HepG2 (cell line): Measurements from ENCODE around the gene MXRA7. TPM values are rescaled to one million over a fixed set of nuclear protein-coding genes. Genes with fewer than 3 reads are reported as not detected.
A peak's percentile ranks its signal among the peaks of the same experiment; 100 is the strongest.

Source experiments
- ATAC-seq: fragments of 200-7000 bp; cut with Tn5 transposase; 3 replicates; pipeline ENCODE4 v1.9.1; 2020; ENCODE audit warnings: mild to moderate bottlenecking, moderate library complexity
- BruUV-seq: library from RNA; stranded (reverse); fragments of 400-500 nt; replicated peaks from 2 replicates; lab custom pipeline; 2021; lab: Mats Ljungman, UMichigan
- CTCF ChIA-PET: fragments of 300-600 bp; formaldehyde crosslinking; extraction: SDS; loops from one replicate; lab custom pipeline; 2021; ENCODE audit warnings: low total read pairs, inconsistent platforms, low intra/inter-chr PET ratio; lab: Yijun Ruan, JAX
- POLR2A ChIA-PET: fragments of 350-600 bp; sonication (Branson Sonifier 250); formaldehyde crosslinking; loops from one replicate; lab custom pipeline; 2020; ENCODE audit warnings: antibody characterized with exemption, inconsistent platforms; lab: Yijun Ruan, JAX
- DNase-seq: peaks from one replicate; pipeline ENCODE4 v3.0.0-alpha.2; 2015; ENCODE audit warnings: low spot score
- FAIRE-seq: peaks from 3 replicates; lab custom pipeline; 2011; peaks lifted over from hg19 to GRCh38; lab: Jason Lieb, UNC
- H2AFZ ChIP-seq: one replicate; pipeline ENCODE4 v1.6.1; 2011; ENCODE audit warnings: low read length, inconsistent platforms
- H3K27ac ChIP-seq: fragments of 300-600 bp; 3 replicates; pipeline ENCODE4 v1.8.0; 2011; ENCODE audit warnings: mixed run types, mild to moderate bottlenecking, mixed read lengths, low read length, inconsistent platforms; ENCODE audit not compliant: insufficient read depth; ENCODE audit errors: extremely low read length
- H3K27me3 ChIP-seq, 2 experiments: fragments of 200-600 bp in 1 of 2; 2 replicates in 1 of 2; 3 replicates in 1 of 2; pipeline versions ENCODE4 v1.6.0 to v1.8.0; 2011; ENCODE audit warnings: low read length in 2 of 2, mild to moderate bottlenecking in 2 of 2, moderate library complexity in 2 of 2, inconsistent platforms in 1 of 2; ENCODE audit not compliant: insufficient read depth in 2 of 2, control insufficient read depth in 1 of 2
- H3K36me3 ChIP-seq, 2 experiments: fragments of 200-600 bp in 1 of 2; replicated peaks in 1 of 2; 2 replicates in 1 of 2; 3 replicates in 1 of 2; pipeline versions ENCODE4 v1.5.1 to v1.8.0; 2011; ENCODE audit warnings: low read length in 2 of 2, inconsistent platforms in 1 of 2; ENCODE audit not compliant: insufficient read depth in 2 of 2, control insufficient read depth in 1 of 2
- H3K4me1 ChIP-seq: 2 replicates; pipeline ENCODE4 v1.5.1; 2012; ENCODE audit warnings: low read length, inconsistent platforms; ENCODE audit not compliant: insufficient read depth
- H3K4me2 ChIP-seq: 2 replicates; pipeline ENCODE4 v1.6.0; 2011; ENCODE audit warnings: low read depth, low read length, inconsistent platforms
- H3K4me3 ChIP-seq, 3 experiments: fragments of 200-600 bp in 1 of 3; sonication (generic), shearing (Covaris generic) in 1 of 3; replicated peaks in 1 of 3; 2 replicates each; pipeline ENCODE4 v1.5.1; 2011 to 2016; ENCODE audit warnings: low read length in 3 of 3, inconsistent platforms in 2 of 3, low read depth in 2 of 3, mild to moderate bottlenecking in 2 of 3, control low read depth in 1 of 3, mixed read lengths in 1 of 3; ENCODE audit not compliant: insufficient read depth in 1 of 3
- H3K79me2 ChIP-seq: one replicate; pipeline ENCODE4 v1.6.1; 2011; ENCODE audit warnings: low read length, inconsistent platforms; ENCODE audit not compliant: insufficient read depth
- H3K9ac ChIP-seq: 2 replicates; pipeline ENCODE4 v1.6.0; 2011; ENCODE audit warnings: mild to moderate bottlenecking, low read depth, low read length, inconsistent platforms; ENCODE audit not compliant: insufficient read depth
- H3K9me3 ChIP-seq: 2 replicates; pipeline ENCODE4 v1.5.1; 2012; ENCODE audit warnings: mild to moderate bottlenecking, low read length
- H4K20me1 ChIP-seq: 2 replicates; pipeline ENCODE4 v1.6.0; 2011; ENCODE audit warnings: inconsistent platforms, mild to moderate bottlenecking, low read length, moderate library complexity; ENCODE audit not compliant: insufficient read depth
- EHMT2 ChIP-seq: fragments of 200-600 bp; sonication (generic); IDR thresholded peaks from 2 replicates; pipeline ENCODE4 v1.7.0; 2017; ENCODE audit warnings: antibody characterized with exemption, low read depth, low read length, borderline replicate concordance
- SALL1 ChIP-seq: sonication (generic); formaldehyde crosslinking; IDR thresholded peaks from 2 replicates; pipeline ENCODE4 v1.8.0; 2022; ENCODE audit warnings: mild to moderate bottlenecking, missing genetic modification reagents
- SP4 ChIP-seq: sonication (generic); formaldehyde crosslinking; IDR thresholded peaks from 2 replicates; pipeline ENCODE4 v1.8.1; 2023; ENCODE audit warnings: mild to moderate bottlenecking, missing genetic modification reagents
- STAG1 ChIP-seq: sonication (generic); formaldehyde crosslinking; IDR thresholded peaks from 2 replicates; pipeline ENCODE4 v1.4.0; 2020; ENCODE audit warnings: missing genetic modification reagents
- ZBTB38 ChIP-seq: sonication (generic); formaldehyde crosslinking; IDR thresholded peaks from 2 replicates; pipeline ENCODE4 v1.5.1; 2020; ENCODE audit warnings: mild to moderate bottlenecking, missing genetic modification reagents
- ZFP41 ChIP-seq: sonication (generic); formaldehyde crosslinking; IDR thresholded peaks from 2 replicates; pipeline ENCODE4 v1.4.0; 2020; ENCODE audit warnings: mild to moderate bottlenecking, missing genetic modification reagents, borderline replicate concordance
- ZNF766 ChIP-seq: sonication (generic); formaldehyde crosslinking; IDR thresholded peaks from 2 replicates; pipeline ENCODE4 v1.5.0; 2020; ENCODE audit warnings: missing genetic modification reagents, borderline replicate concordance
- ZNF788 ChIP-seq: sonication (generic); formaldehyde crosslinking; IDR thresholded peaks from 2 replicates; pipeline ENCODE4 v1.5.0; 2020; ENCODE audit warnings: mild to moderate bottlenecking, missing genetic modification reagents, borderline replicate concordance
- WGBS: methylation state at CpG from one replicate; pipeline ENCODE4 v1.1.6; 2017; ENCODE audit warnings: low lambda C conversion rate; 5-methylcytosine and 5-hydroxymethylcytosine counted together
- in situ Hi-C: cut with HindIII; loops from 2 replicates; pipeline ENCODE4 v1.10.0; 2017; ENCODE audit warnings: low pct_unique_long_range_greater_than_20kb; ENCODE audit not compliant: extremely low pct_ligation_motif_present
- intact Hi-C: fragments of 100-400 bp; cut with micrococcal nuclease; formaldehyde crosslinking; loops from one replicate; pipeline ENCODE4 v1.10.0; 2022; ENCODE audit not compliant: unreplicated experiment
- polyA plus RNA-seq, 8 experiments: library from polyadenylated mRNA; depleted of rRNA in 3 of 8; stranded (reverse) in 7 of 8; unstranded in 1 of 8; fragments of >200 nt; fragmentation: Illumina TruSeq in 4 of 8; extraction: Trizol in 4 of 8; gene quantifications; 2 replicates each; pipeline versions ENCODE4 v1.2.1 to v1.2.3, GENCODE V29; 2011 to 2016; ENCODE audit warnings: low read depth in 4 of 8, missing spikeins in 1 of 8, mixed read lengths in 1 of 8; ENCODE audit not compliant: insufficient read depth in 1 of 8
- total RNA-seq, 5 experiments: library from RNA; depleted of rRNA; stranded (reverse); fragments of >200 nt; fragmentation: Illumina TruSeq; extraction: Trizol; gene quantifications; 2 replicates each; pipeline ENCODE4 v1.2.3, GENCODE V29; 2016; ENCODE audit warnings: low read depth in 1 of 5
- TF ChIP-seq, protein P1 (sequence below): sonication (generic); formaldehyde crosslinking; IDR thresholded peaks from 2 replicates; pipeline ENCODE4 v1.5.1; 2020; ENCODE audit warnings: mild to moderate bottlenecking, missing genetic modification reagents, moderate library complexity
- TF ChIP-seq, protein P2 (sequence below): sonication (generic); formaldehyde crosslinking; IDR thresholded peaks from 2 replicates; pipeline ENCODE4 v1.5.0; 2020; ENCODE audit warnings: mild to moderate bottlenecking, missing genetic modification reagents, moderate library complexity

MXRA7 gene
- total and polyA plus RNA-seq, 2 of the 13 experiments (the other 11 are each of a cell fraction or from before 2014, with no cell fraction given), result 44.8 to 112 TPM

DNA sequence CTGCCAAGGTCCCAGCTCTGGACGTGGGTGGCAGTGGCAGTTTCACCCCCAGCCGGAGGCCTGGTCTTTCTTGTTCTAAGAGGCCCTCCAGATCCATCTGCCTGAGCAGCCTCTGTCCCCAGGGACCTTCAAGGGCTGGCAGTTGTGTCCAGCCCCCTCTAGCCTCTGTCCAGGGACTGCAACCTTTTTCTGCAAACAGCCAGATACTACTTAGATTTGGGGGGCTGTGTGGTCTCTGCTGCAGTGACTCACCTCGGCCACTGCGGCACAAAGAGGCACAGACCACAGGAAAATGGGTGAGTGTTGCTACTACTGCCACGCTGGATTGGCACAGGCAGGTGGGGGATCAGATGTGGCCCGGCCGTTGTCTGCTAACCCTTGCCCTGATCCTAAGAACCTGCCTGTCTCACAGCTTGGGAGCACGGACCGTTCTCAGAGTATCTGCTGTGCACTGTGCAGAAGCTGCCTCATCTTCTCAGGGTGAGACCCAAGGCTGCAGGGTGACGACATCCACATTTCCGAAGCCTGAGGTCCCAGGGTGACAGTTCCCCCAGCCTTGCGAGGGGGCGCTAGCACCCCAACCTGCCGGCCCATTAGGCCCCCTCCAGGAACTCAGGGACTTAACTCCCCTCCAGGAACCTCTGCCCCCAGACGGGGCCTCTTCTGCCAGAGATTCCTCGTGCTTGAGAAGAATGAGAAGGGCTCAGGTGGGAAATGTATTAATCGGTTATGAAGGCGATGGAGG is 27.6 kb downstream of the MXRA7 start:
- no peaks in the 10 kb centered on the region for H4K20me1 ChIP-seq
- peaks cover 36% of the 10 kb centered on the region for H3K4me1 ChIP-seq
- POLR2A ChIA-PET, result interaction anchor here (3.0 kb wide), 1 partner anchor 12 kb away, joined by 23 read pairs; no protein-coding TSS in a partner anchor
- no peaks in the 10 kb centered on the region for H3K9me3 ChIP-seq
- WGBS, result 84% methylated on average over 8 of the region's 18 CpGs
- no TSS peak for BruUV-seq
- FAIRE-seq (no peak), DNase-seq (no peak), ATAC-seq (no peak)
- peak; percentile 14; the same call in 1 of the 2 replicates for TF ChIP-seq ZBTB38 (CRISPR knock-in tag)
- TF ChIP-seq, protein P1, sequence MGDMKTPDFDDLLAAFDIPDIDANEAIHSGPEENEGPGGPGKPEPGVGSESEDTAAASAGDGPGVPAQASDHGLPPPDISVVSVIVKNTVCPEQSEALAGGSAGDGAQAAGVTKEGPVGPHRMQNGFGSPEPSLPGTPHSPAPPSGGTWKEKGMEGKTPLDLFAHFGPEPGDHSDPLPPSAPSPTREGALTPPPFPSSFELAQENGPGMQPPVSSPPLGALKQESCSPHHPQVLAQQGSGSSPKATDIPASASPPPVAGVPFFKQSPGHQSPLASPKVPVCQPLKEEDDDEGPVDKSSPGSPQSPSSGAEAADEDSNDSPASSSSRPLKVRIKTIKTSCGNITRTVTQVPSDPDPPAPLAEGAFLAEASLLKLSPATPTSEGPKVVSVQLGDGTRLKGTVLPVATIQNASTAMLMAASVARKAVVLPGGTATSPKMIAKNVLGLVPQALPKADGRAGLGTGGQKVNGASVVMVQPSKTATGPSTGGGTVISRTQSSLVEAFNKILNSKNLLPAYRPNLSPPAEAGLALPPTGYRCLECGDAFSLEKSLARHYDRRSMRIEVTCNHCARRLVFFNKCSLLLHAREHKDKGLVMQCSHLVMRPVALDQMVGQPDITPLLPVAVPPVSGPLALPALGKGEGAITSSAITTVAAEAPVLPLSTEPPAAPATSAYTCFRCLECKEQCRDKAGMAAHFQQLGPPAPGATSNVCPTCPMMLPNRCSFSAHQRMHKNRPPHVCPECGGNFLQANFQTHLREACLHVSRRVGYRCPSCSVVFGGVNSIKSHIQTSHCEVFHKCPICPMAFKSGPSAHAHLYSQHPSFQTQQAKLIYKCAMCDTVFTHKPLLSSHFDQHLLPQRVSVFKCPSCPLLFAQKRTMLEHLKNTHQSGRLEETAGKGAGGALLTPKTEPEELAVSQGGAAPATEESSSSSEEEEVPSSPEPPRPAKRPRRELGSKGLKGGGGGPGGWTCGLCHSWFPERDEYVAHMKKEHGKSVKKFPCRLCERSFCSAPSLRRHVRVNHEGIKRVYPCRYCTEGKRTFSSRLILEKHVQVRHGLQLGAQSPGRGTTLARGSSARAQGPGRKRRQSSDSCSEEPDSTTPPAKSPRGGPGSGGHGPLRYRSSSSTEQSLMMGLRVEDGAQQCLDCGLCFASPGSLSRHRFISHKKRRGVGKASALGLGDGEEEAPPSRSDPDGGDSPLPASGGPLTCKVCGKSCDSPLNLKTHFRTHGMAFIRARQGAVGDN, result peak; percentile 14; the same call in 1 of the 2 replicates
- 0 out of 2 replicates have a peak, but pooled peaks have one; percentile 8 for TF ChIP-seq SALL1 (CRISPR knock-in tag)
- TF ChIP-seq ZNF788 (CRISPR knock-in tag), result peak; percentile 33; the same call in 1 of the 2 replicates
- TF ChIP-seq ZNF766 (CRISPR knock-in tag), result no peak
- TF ChIP-seq ZFP41 (CRISPR knock-in tag), result no peak
- no peak for TF ChIP-seq EHMT2
- TF ChIP-seq, protein P2, sequence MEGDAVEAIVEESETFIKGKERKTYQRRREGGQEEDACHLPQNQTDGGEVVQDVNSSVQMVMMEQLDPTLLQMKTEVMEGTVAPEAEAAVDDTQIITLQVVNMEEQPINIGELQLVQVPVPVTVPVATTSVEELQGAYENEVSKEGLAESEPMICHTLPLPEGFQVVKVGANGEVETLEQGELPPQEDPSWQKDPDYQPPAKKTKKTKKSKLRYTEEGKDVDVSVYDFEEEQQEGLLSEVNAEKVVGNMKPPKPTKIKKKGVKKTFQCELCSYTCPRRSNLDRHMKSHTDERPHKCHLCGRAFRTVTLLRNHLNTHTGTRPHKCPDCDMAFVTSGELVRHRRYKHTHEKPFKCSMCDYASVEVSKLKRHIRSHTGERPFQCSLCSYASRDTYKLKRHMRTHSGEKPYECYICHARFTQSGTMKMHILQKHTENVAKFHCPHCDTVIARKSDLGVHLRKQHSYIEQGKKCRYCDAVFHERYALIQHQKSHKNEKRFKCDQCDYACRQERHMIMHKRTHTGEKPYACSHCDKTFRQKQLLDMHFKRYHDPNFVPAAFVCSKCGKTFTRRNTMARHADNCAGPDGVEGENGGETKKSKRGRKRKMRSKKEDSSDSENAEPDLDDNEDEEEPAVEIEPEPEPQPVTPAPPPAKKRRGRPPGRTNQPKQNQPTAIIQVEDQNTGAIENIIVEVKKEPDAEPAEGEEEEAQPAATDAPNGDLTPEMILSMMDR (CRISPR knock-in tag), result peak; percentile 28; the same call in 1 of the 2 replicates
- peak; percentile 12; the same call in 1 of the 2 replicates for TF ChIP-seq STAG1 (CRISPR knock-in tag)
- peak; percentile 30; the same call in 1 of the 2 replicates for TF ChIP-seq SP4 (CRISPR knock-in tag)
- H3K4me3 ChIP-seq, result no peak overlapping the region
- no peak overlapping the region for H3K27ac ChIP-seq
- in situ Hi-C loops (loop anchor here (5.0 kb wide), 1 partner anchor 34 kb away; no protein-coding TSS in a partner anchor), intact Hi-C loops (no loop called here)
- H3K9ac ChIP-seq, result no peak overlapping the region
- no peak overlapping the region for H2AFZ ChIP-seq
- CTCF ChIA-PET, result interaction anchor here (1.2 kb wide), 1 partner anchor 32 kb away, joined by 4 read pairs; no protein-coding TSS in a partner anchor
- H3K4me2 ChIP-seq, result no peak overlapping the region
- no peaks in the 10 kb centered on the region for H3K79me2 ChIP-seq
- H3K27me3 ChIP-seq, result no peaks in the 10 kb centered on the region
- peaks cover 6 to 18% of the 10 kb centered on the region in 2 experiments; a peak in 4 of 5 replicates for H3K36me3 ChIP-seq
